Neural progenitor cell (in vitro differentiated cells): ENCODE results near the gene LIPE.

Experiments
- CTCF ChIP-seq: fragments of 200-600 bp; sonication (generic); IDR thresholded peaks from 2 replicates; pipeline ENCODE4 v1.5.1; 2017; ENCODE audit warnings: antibody characterized with exemption, mild to moderate bottlenecking
- EZH2 ChIP-seq: fragments of 200-600 bp; sonication (generic); IDR thresholded peaks from 2 replicates; pipeline ENCODE4 v1.6.1; 2017; ENCODE audit warnings: antibody characterized with exemption, mild to moderate bottlenecking, moderate library complexity
- EZH2phosphoT487 ChIP-seq: fragments of 200-600 bp; sonication (generic); IDR thresholded peaks from 2 replicates; pipeline ENCODE4 v1.6.1; 2017; ENCODE audit warnings: antibody characterized with exemption

DNA sequence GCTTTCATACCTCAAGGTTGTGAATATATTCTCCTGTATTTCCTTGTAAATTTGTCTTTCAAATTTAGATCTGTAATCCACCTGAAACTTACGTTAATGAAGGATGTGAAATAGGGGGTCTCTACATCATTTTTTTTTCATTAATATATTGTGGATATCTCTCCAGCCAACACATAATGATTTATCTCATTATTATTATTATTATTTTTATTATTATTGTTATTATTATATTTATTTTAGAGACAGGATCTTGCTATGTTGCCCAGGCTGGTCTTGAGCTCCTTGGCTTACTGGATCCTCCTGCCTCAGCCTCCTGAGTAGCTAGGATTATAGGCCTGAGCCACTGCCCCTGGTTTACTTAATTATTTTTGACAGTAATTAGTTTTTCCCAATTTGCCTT is 4.3 kb upstream of the LIPE start:
- TF ChIP-seq CTCF: no peak
- no peak for TF ChIP-seq EZH2
- no peak for TF ChIP-seq EZH2phosphoT487
